SH-SY5Y (cell line): ENCODE measurements around the gene MX2.

Experiments used
- GATA2 ChIP-seq: IDR thresholded peaks from 2 replicates; pipeline ENCODE4 v1.6.1; 2011; ENCODE audit warnings: mild to moderate bottlenecking, low read depth, low read length
- GATA3 ChIP-seq: IDR thresholded peaks from 2 replicates; pipeline ENCODE4 v1.6.1; 2011; ENCODE audit warnings: low read depth, mild to moderate bottlenecking, low read length, moderate library complexity

MX2 gene

DNA sequence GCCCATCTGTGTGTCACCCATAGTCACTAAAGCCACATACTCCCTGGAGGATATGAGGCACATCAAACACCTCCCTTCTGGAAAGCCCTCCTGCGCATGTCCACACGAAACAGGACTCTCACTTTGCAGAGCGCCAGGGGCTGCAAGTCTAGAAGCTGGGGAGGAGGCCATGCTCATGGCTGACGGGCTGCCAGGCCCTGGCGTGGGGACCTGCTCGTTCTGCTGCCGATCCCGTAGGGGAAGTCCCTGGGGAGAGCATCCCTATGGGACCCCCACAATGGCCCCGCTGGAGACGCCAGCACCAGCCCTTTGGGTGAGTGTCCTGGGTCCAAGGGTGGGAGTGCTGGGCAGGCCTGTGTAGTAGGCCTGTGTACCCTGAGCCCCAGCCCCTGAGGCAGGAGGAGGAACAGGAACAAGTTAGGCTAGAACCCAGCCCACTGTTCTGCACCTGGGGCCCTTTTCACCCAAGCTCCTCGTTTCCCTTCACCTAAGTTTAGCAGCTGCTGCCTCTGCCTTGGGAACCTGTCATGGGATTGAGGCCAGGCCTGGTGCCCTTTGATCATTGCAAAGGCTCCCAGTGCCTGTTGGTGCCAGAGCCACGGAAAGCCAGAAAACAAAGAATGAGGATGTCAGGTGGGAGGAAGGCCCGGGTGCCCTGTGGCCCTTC is 35.3 kb upstream of the MX2 start:
- no peak for TF ChIP-seq GATA2
- no peak for TF ChIP-seq GATA3

DNA sequence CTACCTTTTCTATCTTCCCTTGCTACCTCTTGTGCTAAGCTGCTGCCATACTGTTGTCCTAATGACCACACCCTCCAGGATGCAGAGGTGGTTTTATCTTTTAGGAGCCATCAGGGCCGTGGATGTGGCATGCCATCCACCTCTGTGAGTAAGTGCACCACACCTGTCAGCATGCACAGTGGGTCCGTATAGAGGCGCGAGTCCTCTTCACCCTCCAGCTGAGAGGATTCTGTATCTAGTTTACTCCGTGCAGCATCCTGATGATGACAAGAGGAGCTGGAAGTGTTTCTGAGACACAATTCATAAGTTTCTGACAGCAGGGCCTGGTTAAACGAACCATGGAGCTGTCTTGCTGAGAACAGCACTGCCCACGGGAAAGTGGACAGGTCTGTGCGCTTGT is 34.1 kb upstream of the MX2 start:
- no peak for TF ChIP-seq GATA2
- no peak for TF ChIP-seq GATA3

DNA sequence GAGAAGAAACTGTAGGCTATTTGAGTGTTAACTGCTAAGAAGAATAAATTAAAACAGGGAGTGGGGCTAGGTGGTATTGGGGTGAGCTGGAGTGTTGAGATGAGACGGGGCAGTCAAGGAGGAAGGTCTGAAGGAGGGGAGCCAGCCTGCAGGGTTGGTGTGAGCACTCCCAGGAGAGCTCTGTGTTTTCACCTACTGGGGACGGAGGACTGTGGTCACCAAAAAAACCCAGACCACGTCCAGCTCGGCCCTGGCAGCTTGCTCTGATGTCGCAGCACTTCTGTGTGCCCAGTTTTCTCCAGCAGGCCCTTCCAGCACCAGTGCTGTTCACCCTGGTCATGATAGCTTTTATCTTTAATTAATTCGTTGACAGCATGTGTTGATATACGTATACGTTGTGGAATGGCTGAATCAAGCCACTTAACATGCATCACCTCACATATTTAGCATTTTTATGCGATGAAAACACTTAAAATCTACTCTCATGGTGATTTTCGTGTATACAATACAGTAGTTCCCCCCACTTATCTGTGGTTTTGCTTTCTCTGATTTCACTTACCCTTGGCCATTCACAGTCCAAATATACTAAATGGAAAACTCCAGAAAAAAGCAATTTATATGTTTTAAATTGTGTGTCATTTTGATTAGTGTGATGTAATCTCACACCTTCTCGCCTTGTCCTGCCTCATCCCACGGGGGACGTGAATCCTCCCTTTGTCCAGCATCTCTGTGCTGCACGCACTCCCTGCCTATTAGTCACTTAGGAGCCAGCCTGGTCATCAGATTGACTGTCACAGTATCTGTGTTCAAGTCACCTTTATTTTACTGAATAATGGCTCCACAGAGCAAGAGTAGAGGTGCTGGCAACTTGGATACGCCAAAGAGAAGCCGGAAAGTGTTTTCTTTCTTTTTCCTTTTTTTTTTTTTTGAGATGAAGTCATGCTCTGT is 32.9 kb upstream of the MX2 start:
- no peak for TF ChIP-seq GATA2
- no peak for TF ChIP-seq GATA3

DNA sequence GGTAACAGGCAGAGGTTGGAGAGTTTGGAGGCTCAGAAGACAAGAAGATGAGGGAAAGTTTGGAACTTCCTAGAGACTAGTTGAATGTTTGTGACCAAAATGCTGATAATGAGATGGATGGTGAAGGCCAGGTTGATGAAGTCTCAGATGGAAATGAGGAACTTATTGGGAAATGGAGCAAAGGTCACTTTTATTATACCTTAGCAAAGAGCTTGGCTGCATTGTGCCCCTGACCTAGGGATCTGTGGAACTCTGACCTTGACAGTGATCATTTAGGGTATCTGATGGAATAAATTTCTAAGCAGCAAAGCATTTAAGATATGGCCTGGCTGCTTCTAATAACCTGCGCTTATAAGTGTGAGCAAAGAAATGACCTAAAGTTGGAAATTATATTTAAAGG is 28.1 kb upstream of the MX2 start:
- no peak for TF ChIP-seq GATA3
- TF ChIP-seq GATA2 = no peak

DNA sequence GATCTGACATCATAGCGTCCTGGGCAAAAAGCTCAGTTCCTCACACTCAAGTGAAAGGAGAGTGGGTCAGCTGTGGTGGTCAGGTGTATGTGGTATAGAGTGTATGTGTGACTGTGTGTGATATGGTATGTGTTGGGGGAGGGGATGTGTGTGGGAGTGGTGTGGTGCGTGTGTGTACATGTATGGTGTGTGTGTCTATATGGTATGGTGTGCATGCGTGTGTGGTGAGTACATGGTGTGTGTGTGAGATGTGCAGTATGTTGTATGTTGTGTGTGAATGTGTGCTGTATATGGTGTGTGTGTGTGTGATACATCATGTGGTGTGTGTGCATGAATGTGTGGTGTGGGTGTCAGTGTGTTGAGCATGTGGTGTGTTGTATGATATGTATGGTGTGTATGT is 24.3 kb upstream of the MX2 start:
- TF ChIP-seq GATA3 (no peak), GATA2 (no peak)

DNA sequence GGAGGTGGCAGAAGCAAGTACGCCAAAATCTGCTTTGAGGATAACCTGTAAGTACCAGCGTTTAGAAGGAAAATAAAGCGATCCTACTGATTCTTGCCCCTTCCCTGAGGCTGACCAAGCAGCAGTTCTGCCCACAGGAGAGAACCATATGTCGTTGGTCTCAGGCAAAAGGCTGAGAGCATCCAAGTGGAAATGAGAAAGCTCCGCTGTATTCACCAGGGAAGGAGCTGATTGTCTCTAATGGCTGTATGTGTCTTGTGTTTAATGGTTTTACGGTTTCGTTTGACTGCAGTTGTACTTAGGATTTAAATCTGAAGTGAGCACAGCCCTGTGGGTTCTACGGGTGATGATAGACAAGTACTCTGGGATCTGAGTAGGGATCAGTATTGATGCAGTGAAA is 23.4 kb upstream of the MX2 start:
- TF ChIP-seq GATA3 (no peak), GATA2 (no peak)

DNA sequence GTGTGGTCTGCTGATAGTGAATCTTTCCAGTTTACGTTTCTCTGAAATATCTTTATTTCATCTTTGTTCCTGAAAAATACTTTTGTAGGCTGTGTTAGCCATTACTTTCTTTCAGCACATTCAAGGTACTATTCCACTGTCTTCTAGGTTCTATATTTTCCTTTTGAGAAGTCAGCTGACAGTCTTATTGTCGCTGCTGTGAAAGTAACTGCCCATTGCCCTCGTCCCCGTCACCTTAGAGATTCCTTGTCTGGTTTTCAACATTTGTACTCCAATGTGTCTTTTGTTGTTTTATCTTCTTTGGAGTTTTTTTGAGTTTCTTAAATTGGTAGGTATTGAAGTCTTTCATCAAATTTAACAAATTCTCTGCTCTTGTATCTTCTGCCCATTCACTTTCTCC is 19.8 kb upstream of the MX2 start:
- TF ChIP-seq GATA3 = no peak
- no peak for TF ChIP-seq GATA2

DNA sequence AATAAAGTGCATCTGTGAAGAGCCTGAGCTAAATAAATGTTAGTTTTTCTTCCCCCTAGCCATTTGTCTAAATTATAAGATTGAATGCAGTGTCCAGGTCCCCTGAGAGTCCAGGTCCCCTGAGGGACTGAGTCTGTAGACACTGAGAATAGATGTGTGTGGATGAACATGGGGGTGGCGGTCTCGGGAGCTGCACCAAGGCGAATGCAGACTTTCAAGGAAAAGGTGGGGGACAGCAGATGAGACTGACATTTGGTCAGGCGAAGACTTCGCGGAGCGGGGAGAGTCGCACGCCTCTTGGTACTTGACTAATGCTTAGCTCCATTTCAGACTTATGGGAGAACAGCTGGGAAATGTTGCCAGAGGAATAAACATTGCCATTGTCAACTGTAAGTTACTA is 17.7 kb upstream of the MX2 start:
- TF ChIP-seq GATA3 (no peak), GATA2 (no peak)

DNA sequence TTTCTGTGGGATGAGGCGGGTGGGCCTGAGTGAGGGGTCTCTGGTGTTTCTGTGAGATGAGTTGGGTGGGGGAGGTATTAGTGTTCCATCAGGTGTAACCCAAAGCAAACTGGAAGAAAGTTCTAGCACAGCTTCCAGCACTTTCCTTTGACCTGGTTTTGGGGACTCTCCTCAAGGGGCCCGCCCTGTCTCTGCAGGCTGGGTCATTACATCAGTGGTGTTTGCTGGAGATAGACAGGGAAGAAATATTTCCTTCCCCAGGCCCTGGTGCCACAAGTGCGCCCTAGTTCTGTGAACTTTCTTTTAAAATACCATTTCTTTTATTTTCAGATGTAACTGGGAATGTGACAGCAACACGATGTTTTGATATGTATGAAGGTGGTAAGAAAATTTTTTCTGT is 16.5 kb upstream of the MX2 start:
- TF ChIP-seq GATA3 = no peak
- TF ChIP-seq GATA2 = no peak

DNA sequence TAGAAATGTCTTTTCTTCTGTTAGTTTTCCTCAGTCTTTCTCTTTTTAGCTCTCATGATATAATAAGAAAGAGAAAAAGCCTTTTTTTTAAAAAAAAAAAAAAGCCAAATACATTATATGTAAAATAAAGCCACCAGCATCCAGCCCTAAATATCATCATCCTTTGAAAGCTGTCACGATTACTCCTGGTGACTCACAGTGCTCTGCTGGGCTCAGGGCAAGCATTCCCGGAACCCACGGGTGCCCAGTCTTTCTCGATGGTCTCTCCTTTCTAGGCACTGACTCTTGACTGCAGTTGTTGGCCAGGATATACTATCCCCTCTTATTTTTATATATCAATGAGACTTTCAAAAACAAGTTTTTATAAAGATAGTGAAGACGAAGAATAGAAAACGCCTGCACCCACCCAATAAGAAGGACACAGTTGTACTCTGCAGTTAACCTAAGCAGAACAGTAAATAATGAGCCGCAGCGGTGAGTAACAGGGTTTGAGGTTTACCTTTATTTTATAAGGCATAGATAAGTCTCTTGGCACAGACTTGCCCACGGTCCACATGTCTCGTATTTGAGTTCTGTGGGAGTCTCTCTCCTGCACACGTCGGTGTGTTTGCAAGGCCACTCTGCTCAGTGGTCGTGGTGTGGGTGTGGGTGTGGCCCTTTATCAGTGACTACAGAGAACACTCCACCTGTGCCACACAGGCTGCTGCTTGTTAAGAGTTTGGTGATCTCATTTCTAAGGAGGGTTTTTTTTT is 15.7 kb upstream of the MX2 start:
- no peak for TF ChIP-seq GATA2
- TF ChIP-seq GATA3 = no peak

DNA sequence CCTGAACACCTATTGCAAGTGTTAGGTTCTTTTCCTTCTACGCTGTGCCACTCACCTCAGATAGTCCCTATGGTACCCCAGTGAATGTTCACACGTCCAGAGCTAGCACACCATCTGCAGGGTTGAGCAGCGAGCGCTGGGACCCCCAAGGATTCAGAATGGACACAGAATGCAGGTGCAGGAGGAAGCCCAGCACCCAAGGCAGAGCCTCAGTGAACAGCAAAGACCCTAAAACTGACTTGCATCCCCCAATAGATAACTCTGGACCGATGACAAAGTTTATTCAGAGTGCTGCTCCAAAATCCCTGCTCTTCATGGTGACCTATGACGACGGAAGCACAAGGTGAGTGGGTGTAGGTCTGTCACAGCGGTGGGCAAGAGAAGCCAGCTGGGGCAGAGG is 15.1 kb upstream of the MX2 start:
- no peak for TF ChIP-seq GATA2
- TF ChIP-seq GATA3 = no peak

DNA sequence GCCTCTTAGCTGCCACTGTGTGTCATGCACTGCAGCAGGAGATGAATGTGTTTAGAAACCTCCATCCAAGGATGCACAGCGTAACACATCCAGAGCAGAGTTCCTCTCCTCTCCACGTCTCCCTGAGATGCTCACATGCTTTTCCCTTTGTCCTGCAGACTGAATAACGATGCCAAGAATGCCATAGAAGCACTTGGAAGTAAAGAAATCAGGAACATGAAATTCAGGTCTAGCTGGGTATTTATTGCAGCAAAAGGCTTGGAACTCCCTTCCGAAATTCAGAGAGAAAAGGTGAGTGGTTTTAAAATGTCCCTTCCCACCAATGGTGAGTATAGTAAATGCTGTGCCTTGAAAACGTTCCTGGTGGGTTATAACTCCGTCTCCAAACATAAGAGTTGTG is 13.4 kb upstream of the MX2 start:
- TF ChIP-seq GATA2 = no peak
- no peak for TF ChIP-seq GATA3

DNA sequence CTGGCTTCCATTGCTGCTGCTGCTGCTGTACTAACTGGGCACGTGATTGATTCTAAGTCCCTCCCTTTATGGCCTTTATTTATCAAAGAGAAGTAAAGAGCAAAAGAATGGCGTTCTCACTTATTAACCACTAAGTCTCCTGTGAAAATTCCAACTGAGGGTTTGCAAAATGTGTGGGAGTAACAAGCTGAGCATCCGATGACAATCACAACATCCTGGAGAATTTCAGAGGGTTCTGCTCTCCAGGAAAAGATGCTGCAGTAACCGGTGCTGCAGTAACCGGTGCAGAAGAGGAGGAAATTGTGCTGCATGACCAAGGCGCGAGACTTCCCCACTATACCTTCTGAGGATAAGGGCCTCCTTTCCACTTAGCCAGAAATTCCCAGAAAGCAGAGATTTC is 12.7 kb upstream of the MX2 start:
- TF ChIP-seq GATA3 = no peak
- no peak for TF ChIP-seq GATA2

DNA sequence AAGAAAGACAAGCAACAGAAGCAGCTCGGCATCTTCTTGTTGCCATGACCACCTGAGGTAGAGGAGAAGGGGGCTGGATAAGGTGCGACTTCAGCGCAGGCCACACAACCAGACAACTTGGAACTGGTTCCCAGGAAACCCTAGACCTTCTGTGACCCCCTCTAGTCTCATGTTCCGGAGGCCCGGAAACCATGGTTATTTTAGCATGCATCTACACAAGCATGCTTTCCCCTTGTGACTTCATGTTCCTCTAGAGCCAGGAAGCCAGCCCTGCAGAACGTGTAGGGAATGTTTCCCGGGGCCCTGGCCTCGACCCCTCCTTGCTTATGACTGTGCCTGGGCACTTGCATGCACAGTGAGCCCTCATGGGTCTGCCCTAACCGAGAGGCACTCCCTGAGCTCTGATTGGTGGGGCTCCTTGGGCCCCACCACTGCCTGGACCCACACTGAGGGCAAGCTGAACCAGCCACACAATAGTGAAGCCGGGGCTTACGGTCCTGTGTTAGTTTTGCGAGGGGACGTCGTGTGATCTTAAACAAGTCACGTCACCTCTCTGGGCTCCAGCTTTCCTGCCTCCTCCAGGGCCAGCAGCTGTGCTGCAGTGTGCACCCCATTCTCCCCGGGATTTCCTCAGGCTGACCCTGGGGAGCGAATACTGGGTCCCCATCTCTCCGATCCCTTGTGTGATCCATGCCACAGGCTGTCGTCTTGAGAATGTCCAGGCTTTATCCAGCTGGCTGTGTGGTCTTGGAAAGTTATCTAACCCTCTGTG is 12.0 kb upstream of the MX2 start:
- TF ChIP-seq GATA3 (no peak), GATA2 (no peak)
